NT2/D1 (cell line): ENCODE results near the gene KCNJ6.

Experiments
- SUZ12 ChIP-seq: IDR thresholded peaks from 2 replicates; pipeline ENCODE4 v1.6.1; 2011; ENCODE audit not compliant: insufficient read length, insufficient read depth; ENCODE audit errors: extremely low read depth
- YY1 ChIP-seq: IDR thresholded peaks from 2 replicates; pipeline ENCODE4 v1.6.1; 2011; ENCODE audit not compliant: insufficient read length, insufficient read depth
- ZNF274 ChIP-seq: IDR thresholded peaks from 2 replicates; pipeline ENCODE4 v1.6.1; 2011; ENCODE audit warnings: mild to moderate bottlenecking, low read depth, low read length

DNA sequence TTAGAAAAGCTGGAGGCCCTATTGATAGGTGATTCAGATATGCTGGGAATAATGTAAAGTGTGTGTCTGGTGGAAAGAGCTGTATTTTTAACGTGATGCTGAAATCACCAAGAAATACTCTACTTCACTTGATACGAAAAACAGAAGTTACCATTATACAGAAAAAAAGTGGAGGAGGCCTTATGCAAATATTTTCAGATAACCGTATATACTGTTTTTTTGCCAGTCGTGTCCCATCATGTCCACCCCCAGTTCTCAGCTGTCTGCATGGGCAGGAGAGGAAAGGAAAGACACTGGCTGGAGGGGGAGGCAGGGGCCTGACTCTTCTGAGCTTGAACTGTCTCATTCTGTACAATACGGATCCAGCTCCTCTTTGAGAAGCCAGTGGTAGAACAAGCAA is 51.1 kb downstream of the KCNJ6 start:
- no peak for TF ChIP-seq YY1
- no peak for TF ChIP-seq ZNF274
- TF ChIP-seq SUZ12 = no peak
